Heart right ventricle (tissue), 16 donors: ENCODE data around the gene CHD2. TPM values are rescaled to one million over a fixed set of nuclear protein-coding genes. Genes with fewer than 3 reads are reported as not detected.
A peak's percentile ranks its signal among the peaks of the same experiment; 100 is the strongest.

Source experiments
- ATAC-seq, 8 donors: fragments of 200-7000 bp; cut with Tn5 transposase; one replicate each; pipeline ENCODE4 v1.9.1; 2020; ENCODE audit warnings: mild to moderate bottlenecking in 8 of 8, moderate library complexity in 8 of 8, moderate number of reproducible peaks in 1 of 8
- DNase-seq, 2 donors: peaks; one replicate each; pipeline ENCODE4 v3.0.0-alpha.2; 2020
- H3K27ac ChIP-seq, 10 donors: fragments of 200-600 bp; sonication (generic) in 2 of 10; one replicate each; pipeline versions ENCODE4 v1.5.0 to v1.8.0; 2020 to 2022; ENCODE audit warnings: mild to moderate bottlenecking in 3 of 10
- H3K27me3 ChIP-seq, 7 donors: fragments of 200-600 bp; one replicate each; pipeline ENCODE4 v1.8.0; 2021 to 2022; ENCODE audit warnings: mild to moderate bottlenecking in 2 of 7
- H3K36me3 ChIP-seq, 9 donors: fragments of 200-600 bp; sonication (generic) in 1 of 9; one replicate each; pipeline versions ENCODE4 v1.5.0 to v1.8.0; 2020 to 2022; ENCODE audit warnings: mild to moderate bottlenecking in 2 of 9
- H3K4me1 ChIP-seq, 9 donors: fragments of 200-600 bp; sonication (generic) in 1 of 9; one replicate each; pipeline versions ENCODE4 v1.5.0 to v1.8.0; 2020 to 2022; ENCODE audit warnings: mild to moderate bottlenecking in 4 of 9
- H3K4me3 ChIP-seq, 10 donors: fragments of 200-600 bp; sonication (generic) in 2 of 10; one replicate each; pipeline versions ENCODE4 v1.5.0 to v1.8.0; 2020 to 2022; ENCODE audit warnings: mild to moderate bottlenecking in 7 of 10, moderate library complexity in 2 of 10
- H3K9me3 ChIP-seq, 11 donors: fragments of 200-600 bp in 10 of 11; sonication (generic) in 2 of 11; one replicate each; pipeline versions ENCODE4 v1.5.0 to v1.8.0; 2013 to 2022; ENCODE audit warnings: mild to moderate bottlenecking in 2 of 11, control low read depth in 1 of 11, moderate library complexity in 1 of 11
- CTCF ChIP-seq, 9 donors: fragments of 200-600 bp; sonication (generic) in 2 of 9; IDR thresholded peaks; one replicate each; pipeline versions ENCODE4 v1.5.0 to v1.8.0; 2021 to 2022; ENCODE audit warnings: antibody characterized with exemption in 9 of 9, mild to moderate bottlenecking in 5 of 9, moderate library complexity in 1 of 9
- WGBS, 2 donors: extraction: QIAGEN DNeasy Blood & Tissue Kit; methylation state at CpG; one replicate each; pipeline ENCODE4 v1.1.7; 2013; ENCODE audit warnings: inconsistent platforms in 1 of 2; 5-methylcytosine and 5-hydroxymethylcytosine counted together
- intact Hi-C, 10 donors: fragments of 100-400 bp; cut with DNase I; formaldehyde crosslinking; loops; one replicate each; pipeline versions ENCODE4 v1.11.1 to v1.14.2; 2022
- polyA plus RNA-seq, 2 donors: library from polyadenylated mRNA; stranded (reverse); fragments of 200-250 nt; gene quantifications; one replicate each; pipeline ENCODE4 v1.2.3, GENCODE V29; 2013
- total RNA-seq, 10 donors: library from RNA; stranded (reverse); fragmentation: NEBNext Ultra II Directional in 3 of 10; extraction: Animal tissue kit (Norgen Biotek cat#: 25700) in 3 of 10; gene quantifications; one replicate each; pipeline versions ENCODE4 v1.2.1 to v1.2.4, GENCODE V29; 2021 to 2023
- donor health status: Arrhythmogenic right ventricular cardiomyopathy.
- donor health status: ischemic (EF 13 %, LVEDD 7.1; RV severe dilation, severe dysfunction).
- donor health status: healthy with polysubstance abuse.
- donor health status: DM: no; HTN: yes; CAD: no.
- donor health status: DM: no; HTN: no; CAD: no.
- donor health status: ischemic (EF 25% LVEDD 6.9; RV normal size, moderate dysfunction).
- donor health status: ischemic (EF 25% LVEDD 5.7; RV mildly dilated, moderate dysfunction).
- donor health status: healthy.
- donor health status: DM: yes; HTN: yes; CAD: no.
- donor health status: Ischemic cardiomyopathy.
- donor health status: ischemic (EF 35%, LVEDD 5.7; RV mildly dilated, moderate dysfunction).
- donor health status: nonischemic (EF 11% LVEDD 7.7; RV severe dilation, severe dysfunction).
- donor health status: DM: yes; HTN: yes; CAD: no.
- donor health status: PGD.
- donor health status: ischemic (EF 29% LVEDD 5.4; RV normal size, mild dysfunction).
- donor health status: nonischemic (EF 23%, LVEDD 6.1; RV moderate dilation, normal function).

CHD2 gene
- total and polyA plus RNA-seq, 12 donors: 12.2 to 74.0 (median 54.6) TPM

GRCh38 chr15:93041159-93041547, 141.0 kb downstream of the CHD2 start:
- no peaks in the 10 kb centered on the region for H3K27me3 ChIP-seq
- no peak for TF ChIP-seq CTCF (IDR thresholded peaks at IDR 0.05)
- H3K36me3 ChIP-seq: peaks cover 0 to 29% (median 7%) of the 10 kb centered on the region in 9 donors
- DNase-seq (no peak), ATAC-seq (no peak)
- peaks cover 0 to 29% (median 5%) of the 10 kb centered on the region in 9 donors for H3K4me1 ChIP-seq
- H3K9me3 ChIP-seq: peaks cover 0 to 7% (median 3%) of the 10 kb centered on the region in 11 donors
- WGBS, 2 donors: 81% methylated on average over 13 of the region's 13 CpGs
- no peak overlapping the region for H3K27ac ChIP-seq
- H3K4me3 ChIP-seq: no peak overlapping the region
- intact Hi-C loops: no loop called here

GRCh38 chr15:93042211-93042610, 142.1 kb downstream of the CHD2 start:
- 77 to 83% methylated on average over 3 of the region's 3 CpGs for WGBS, 2 donors

GRCh38 chr15:93042691-93043378, 142.7 kb downstream of the CHD2 start:
- Histone ChIP-seq H3K4me3 (no peak overlapping the region), H3K9me3 (peaks cover 0 to 17% (median 8%) of the 10 kb centered on the region in 11 donors), H3K36me3 (peaks cover 0 to 45% (median 13%) of the 10 kb centered on the region in 9 donors), H3K4me1 (peaks cover 0 to 19% (median 2%) of the 10 kb centered on the region in 9 donors), H3K27ac (no peak overlapping the region), H3K27me3 (no peaks in the 10 kb centered on the region)
- intact Hi-C loops: no loop called here
- no peak for TF ChIP-seq CTCF (IDR thresholded peaks at IDR 0.05)
- ATAC-seq (no peak), DNase-seq (no peak)
- 91 to 92% methylated on average over 18 of the region's 18 CpGs for WGBS, 2 donors

More at GRCh38 chr15:93042211-93042610, 142.1 kb downstream of the CHD2 start:
- intact Hi-C loops: no loop called here
- Histone ChIP-seq H3K27me3 (no peaks in the 10 kb centered on the region), H3K36me3 (peaks cover 0 to 40% (median 13%) of the 10 kb centered on the region in 9 donors), H3K4me3 (no peak overlapping the region), H3K4me1 (peaks cover 0 to 19% (median 5%) of the 10 kb centered on the region in 9 donors), H3K9me3 (peaks cover 0 to 17% (median 8%) of the 10 kb centered on the region in 11 donors), H3K27ac (no peak overlapping the region)
- ATAC-seq: no peak
- TF ChIP-seq CTCF (IDR thresholded peaks at IDR 0.05): no peak
- no peak for DNase-seq

- Histone ChIP-seq H3K27me3 (no peaks in the 10 kb centered on the region), H3K4me1 (peaks cover 0 to 23% (median 0%) of the 10 kb centered on the region in 9 donors), H3K9me3 (peaks cover 0 to 17% (median 8%) of the 10 kb centered on the region in 11 donors), H3K4me3 (no peak overlapping the region), H3K27ac (no peak overlapping the region), H3K36me3 (peaks cover 0 to 54% (median 13%) of the 10 kb centered on the region in 9 donors)
- WGBS, 2 donors: 55 to 70% methylated on average over 12 of the region's 12 CpGs
- intact Hi-C loops: no loop called here
- ATAC-seq: peak in 2 of 8 donors; percentile 4 to 23
- no peak for DNase-seq
- no peak for TF ChIP-seq CTCF (IDR thresholded peaks at IDR 0.05)
Measured at GRCh38 chr15:93043621-93044300, 143.6 kb downstream of the CHD2 start.
